Upper lobe of left lung (tissue), 6 donors: ENCODE measurements around the gene ZNF831. TPM values are rescaled to one million over a fixed set of nuclear protein-coding genes. Genes with fewer than 3 reads are reported as not detected.
A peak's percentile ranks its signal among the peaks of the same experiment; 100 is the strongest.

ENCODE experiments used
- ATAC-seq, 2 donors: fragments of 200-7000 bp; cut with Tn5 transposase; one replicate each; pipeline ENCODE4 v1.9.1; 2022; ENCODE audit warnings: mild to moderate bottlenecking in 2 of 2, moderate library complexity in 2 of 2; ENCODE audit not compliant: low FRiP score in 2 of 2
- DNase-seq, 2 donors: peaks; one replicate each; pipeline ENCODE4 v3.0.0-alpha.2; 2019 to 2020
- H3K27ac ChIP-seq, 4 donors: fragments of 200-600 bp; sonication (generic); one replicate each; pipeline ENCODE4 v1.5.1; 2016 to 2019
- H3K27me3 ChIP-seq, 4 donors: fragments of 200-600 bp; sonication (generic); one replicate each; pipeline ENCODE4 v1.5.1; 2017 to 2019
- H3K36me3 ChIP-seq, 4 donors: fragments of 200-600 bp; sonication (generic); one replicate each; pipeline ENCODE4 v1.5.1; 2016 to 2019
- H3K4me1 ChIP-seq, 4 donors: fragments of 200-600 bp; sonication (generic); one replicate each; pipeline ENCODE4 v1.5.1; 2018 to 2019
- H3K4me3 ChIP-seq, 4 donors: fragments of 200-600 bp; sonication (generic); one replicate each; pipeline ENCODE4 v1.5.1; 2017 to 2019; ENCODE audit warnings: mild to moderate bottlenecking in 2 of 4, moderate library complexity in 1 of 4
- H3K9me3 ChIP-seq, 4 donors: fragments of 200-600 bp; sonication (generic); one replicate each; pipeline ENCODE4 v1.5.1; 2018 to 2019
- CTCF ChIP-seq, 6 experiments: fragments of 450-650 bp in 4 of 6; fragments of 200-600 bp in 2 of 6; sonication (generic) in 2 of 6; IDR thresholded peaks; one replicate each; pipeline ENCODE4 v1.5.1; 2016 to 2019; ENCODE audit warnings: antibody characterized with exemption in 6 of 6
- EP300 ChIP-seq, 4 donors: sonication (generic); formaldehyde crosslinking; IDR thresholded peaks; one replicate each; pipeline ENCODE4 v1.5.1; 2017; ENCODE audit warnings: antibody characterized with exemption in 4 of 4, control low read depth in 2 of 4
- POLR2A ChIP-seq, 4 donors: fragments of 450-650 bp; IDR thresholded peaks; one replicate each; pipeline ENCODE4 v1.5.1; 2016 to 2017; ENCODE audit warnings: antibody characterized with exemption in 4 of 4, mild to moderate bottlenecking in 2 of 4
- POLR2AphosphoS5 ChIP-seq, 2 donors: sonication (generic); formaldehyde crosslinking; IDR thresholded peaks; one replicate each; pipeline ENCODE4 v1.5.1; 2017; ENCODE audit warnings: antibody characterized with exemption in 2 of 2
- WGBS, 2 donors: methylation state at CpG; one replicate each; pipeline ENCODE4 v1.1.5; 2017 to 2018; 5-methylcytosine and 5-hydroxymethylcytosine counted together
- total RNA-seq, 6 donors: library from RNA; depleted of rRNA in 4 of 6; stranded (reverse); fragments of >200 nt in 4 of 6; gene quantifications; one replicate each; pipeline versions ENCODE4 v1.1.0 to v1.2.1, GENCODE V29; 2016 to 2021
- donor health status: DM: no; HTN: no; CAD: no; lungs with moderate emphysema.
- donor health status: DM: no; HTN: yes; CAD: no; lungs with severe emphysema.

The ZNF831 gene
- total RNA-seq, 6 donors from 2014 or later: 0.98 to 6.2 (median 2.8) TPM

- no peak for DNase-seq
These were observed 58.2 kb downstream of the ZNF831 start for GRCh38 chr20:59221707-59222252.

GRCh38 chr20:59222253-59223181 lies 58.9 kb downstream of the ZNF831 start:
- WGBS, 2 donors: 2 to 4% methylated on average over 22 to 51 of the region's 51 CpGs
- TF ChIP-seq CTCF (IDR thresholded peaks at IDR 0.05): peak; percentile 84 to 98 (median 90)
- TF ChIP-seq EP300 (IDR thresholded peaks at IDR 0.05): no peak
- peak overlapping the region; percentile 36 to 60 (median 52) for H3K4me3 ChIP-seq
- no peaks in the 10 kb centered on the region for H3K9me3 ChIP-seq
- no peaks in the 10 kb centered on the region for H3K36me3 ChIP-seq
- H3K27ac ChIP-seq: peak overlapping the region in 1 of 4 donors; percentile 52
- DNase-seq (peak; percentile 73 to 97), ATAC-seq (peak; percentile 80 to 97)
- peaks cover 0 to 18% (median 4%) of the 10 kb centered on the region in 4 donors for H3K27me3 ChIP-seq
- H3K4me1 ChIP-seq: peaks cover 7 to 24% (median 18%) of the 10 kb centered on the region in 4 donors

More at GRCh38 chr20:59221707-59222252, 58.2 kb downstream of the ZNF831 start:
- H3K4me1 ChIP-seq: peaks cover 7 to 24% (median 18%) of the 10 kb centered on the region in 4 donors
- peak overlapping the region; percentile 36 to 60 (median 52) for H3K4me3 ChIP-seq
- H3K27me3 ChIP-seq: peaks cover 0 to 18% (median 4%) of the 10 kb centered on the region in 4 donors
- H3K9me3 ChIP-seq: no peaks in the 10 kb centered on the region
- H3K36me3 ChIP-seq: no peaks in the 10 kb centered on the region
- no peak for TF ChIP-seq POLR2AphosphoS5 (IDR thresholded peaks at IDR 0.05)
- no peak for TF ChIP-seq POLR2A (IDR thresholded peaks at IDR 0.05)
- peak in 1 of 2 donors; percentile 22 for ATAC-seq
- 12 to 16% methylated on average over 16 to 18 of the region's 18 CpGs for WGBS, 2 donors
- H3K27ac ChIP-seq: peak overlapping the region in 1 of 4 donors; percentile 52

GRCh38 chr20:59223182-59223601 lies 59.6 kb downstream of the ZNF831 start:
- Histone ChIP-seq H3K4me3 (no peak overlapping the region), H3K27ac (no peak overlapping the region), H3K27me3 (peaks cover 0 to 18% (median 4%) of the 10 kb centered on the region in 4 donors), H3K4me1 (peaks cover 7 to 24% (median 18%) of the 10 kb centered on the region in 4 donors), H3K36me3 (no peaks in the 10 kb centered on the region), H3K9me3 (no peaks in the 10 kb centered on the region)
- TF ChIP-seq POLR2AphosphoS5 (IDR thresholded peaks at IDR 0.05) (no peak), EP300 (IDR thresholded peaks at IDR 0.05) (no peak), CTCF (IDR thresholded peaks at IDR 0.05) (no peak), POLR2A (IDR thresholded peaks at IDR 0.05) (no peak)
- ATAC-seq (no peak), DNase-seq (peak in 1 of 2 donors; percentile 39)
- 17 to 28% methylated on average over 18 to 21 of the region's 21 CpGs for WGBS, 2 donors

- 75 to 83% methylated on average over 9 to 12 of the region's 12 CpGs for WGBS, 2 donors
- no peak for DNase-seq
- H3K9me3 ChIP-seq: no peaks in the 10 kb centered on the region
- H3K4me3 ChIP-seq: no peak overlapping the region
- H3K36me3 ChIP-seq: no peaks in the 10 kb centered on the region
- TF ChIP-seq CTCF (IDR thresholded peaks at IDR 0.05) (no peak), POLR2A (IDR thresholded peaks at IDR 0.05) (no peak), POLR2AphosphoS5 (IDR thresholded peaks at IDR 0.05) (no peak), EP300 (IDR thresholded peaks at IDR 0.05) (no peak)
- no peak for ATAC-seq
- no peak overlapping the region for H3K27ac ChIP-seq
- peaks cover 7 to 24% (median 18%) of the 10 kb centered on the region in 4 donors for H3K4me1 ChIP-seq
- H3K27me3 ChIP-seq: peaks cover 0 to 18% (median 4%) of the 10 kb centered on the region in 4 donors
These were observed 60.1 kb downstream of the ZNF831 start for GRCh38 chr20:59223750-59224149.

- Histone ChIP-seq H3K27ac (no peak overlapping the region), H3K9me3 (no peaks in the 10 kb centered on the region), H3K36me3 (no peaks in the 10 kb centered on the region), H3K4me3 (no peak overlapping the region), H3K4me1 (peaks cover 7 to 24% (median 18%) of the 10 kb centered on the region in 4 donors), H3K27me3 (peaks cover 0 to 18% (median 4%) of the 10 kb centered on the region in 4 donors)
- DNase-seq (no peak), ATAC-seq (no peak)
- 91 to 93% methylated on average over 8 of the region's 8 CpGs for WGBS, 2 donors
- TF ChIP-seq CTCF (IDR thresholded peaks at IDR 0.05) (no peak), POLR2A (IDR thresholded peaks at IDR 0.05) (no peak), POLR2AphosphoS5 (IDR thresholded peaks at IDR 0.05) (no peak), EP300 (IDR thresholded peaks at IDR 0.05) (no peak)
These were observed 60.6 kb downstream of the ZNF831 start for GRCh38 chr20:59224236-59224635.
